Esophagus squamous epithelium (tissue), 5 donors: ENCODE data around the gene KBTBD4. TPM values are rescaled to one million over a fixed set of nuclear protein-coding genes. Genes with fewer than 3 reads are reported as not detected.

ENCODE experiments used
- DNase-seq: peaks from one replicate; lab custom pipeline; 2025; lab: John Stamatoyannopoulos, UW
- H3K27ac ChIP-seq, 4 donors: fragments of 200-600 bp; sonication (generic); one replicate each; pipeline ENCODE4 v1.5.1; 2016 to 2019; ENCODE audit warnings: mild to moderate bottlenecking in 1 of 4
- H3K27me3 ChIP-seq, 4 donors: fragments of 200-600 bp; sonication (generic); 1 replicate in 3 of 4; 2 replicates in 1 of 4; pipeline versions ENCODE4 v1.5.1 to v1.6.0; 2017 to 2021; ENCODE audit warnings: antibody characterized with exemption in 1 of 4
- H3K36me3 ChIP-seq, 3 donors: fragments of 200-600 bp; sonication (generic); one replicate each; pipeline ENCODE4 v1.5.1; 2016 to 2019
- H3K4me1 ChIP-seq, 3 donors: fragments of 200-600 bp; sonication (generic); one replicate each; pipeline ENCODE4 v1.5.1; 2017 to 2019
- H3K4me3 ChIP-seq, 4 donors: fragments of 200-600 bp; sonication (generic); 1 replicate in 3 of 4; 2 replicates in 1 of 4; pipeline ENCODE4 v1.5.1; 2016 to 2019; ENCODE audit warnings: mild to moderate bottlenecking in 2 of 4, moderate library complexity in 1 of 4
- H3K9me3 ChIP-seq, 3 donors: fragments of 200-600 bp; sonication (generic); one replicate each; pipeline ENCODE4 v1.5.1; 2016 to 2019
- CTCF ChIP-seq, 6 experiments: fragments of 450-650 bp in 4 of 6; fragments of 200-600 bp in 2 of 6; sonication (generic) in 2 of 6; IDR thresholded peaks; one replicate each; pipeline ENCODE4 v1.5.1; 2016 to 2019; ENCODE audit warnings: antibody characterized with exemption in 6 of 6, mild to moderate bottlenecking in 4 of 6, moderate library complexity in 4 of 6
- POLR2A ChIP-seq, 4 donors: fragments of 450-650 bp; IDR thresholded peaks; one replicate each; pipeline ENCODE4 v1.6.1; 2017; ENCODE audit warnings: antibody characterized with exemption in 4 of 4, mild to moderate bottlenecking in 4 of 4, moderate library complexity in 3 of 4
- WGBS, 2 donors: methylation state at CpG; one replicate each; pipeline ENCODE4 v1.1.5; 2018; 5-methylcytosine and 5-hydroxymethylcytosine counted together
- intact Hi-C: fragments of 100-400 bp; cut with DNase I; formaldehyde crosslinking; loops from one replicate; pipeline ENCODE4 v1.15.0; 2022
- total RNA-seq, 4 donors: library from RNA; depleted of rRNA; stranded (reverse); fragments of >200 nt; gene quantifications; one replicate each; pipeline ENCODE4 v1.1.0, GENCODE V29; 2016
- donor health status: DM: yes; HTN: yes; CAD: no.

KBTBD4 gene
- 10 to 100 TPM; 12.4 to 22.7 (median 16.0) TPM for total RNA-seq

- H3K27ac ChIP-seq: peak within 1 kb of the TSS; percentile 89 to 94 (median 94)
- H3K4me1 ChIP-seq: peaks cover 11 to 38% (median 23%) of the 10 kb centered on the region in 3 donors
- intact Hi-C loops: no loop called here
- whole genome bisulfite sequencing, 2 donors: 0 to 2% methylated on average over 13 of the region's 72 CpGs
- peak in 3 of 4 donors; percentile 29 to 60 (median 50) for TF ChIP-seq POLR2A (IDR thresholded peaks at IDR 0.05)
- TF ChIP-seq CTCF (IDR thresholded peaks at IDR 0.05): peak in 1 of 6 experiments; percentile 27
- DNase-seq: peak; percentile 34
- H3K9me3 ChIP-seq: no peaks in the 10 kb centered on the region
- peak within 1 kb of the TSS; percentile 86 to 97 (median 92) for H3K4me3 ChIP-seq
- peaks cover 24 to 75% (median 35%) of the 10 kb centered on the region in 3 donors for H3K36me3 ChIP-seq
- no peaks in the 10 kb centered on the region for H3K27me3 ChIP-seq
Measured at GRCh38 chr11:47578524-47579494, at the start of gene KBTBD4, which contains the start of gene NDUFS3. TSS of gene KBTBD4 (minus strand) at chr11:47578970. CDS start at chr11:47578951, 19 bp downstream. TSS of gene NDUFS3 (plus strand) at chr11:47579074. CDS start at chr11:47579092, 18 bp downstream.

- Histone ChIP-seq H3K36me3 (peaks cover 0 to 100% (median 25%) of the 10 kb centered on the region in 3 donors), H3K9me3 (no peaks in the 10 kb centered on the region), H3K4me3 (no peak overlapping the region), H3K27me3 (no peaks in the 10 kb centered on the region), H3K27ac (no peak overlapping the region), H3K4me1 (no peaks in the 10 kb centered on the region)
- TF ChIP-seq CTCF (IDR thresholded peaks at IDR 0.05): no peak
- no peak for TF ChIP-seq POLR2A (IDR thresholded peaks at IDR 0.05)
- WGBS, 2 donors: 89 to 94% methylated on average over 4 of the region's 4 CpGs
- DNase-seq: no peak
- intact Hi-C loops: no loop called here
Measured at GRCh38 chr11:47628026-47628425, 49.3 kb upstream of the KBTBD4 start.

- Histone ChIP-seq H3K9me3 (no peaks in the 10 kb centered on the region), H3K27me3 (no peaks in the 10 kb centered on the region), H3K27ac (no peak overlapping the region), H3K4me1 (no peaks in the 10 kb centered on the region), H3K4me3 (no peak overlapping the region), H3K36me3 (peaks cover 9 to 100% (median 33%) of the 10 kb centered on the region in 3 donors)
- intact Hi-C loops: no loop called here
- DNase-seq: no peak
- TF ChIP-seq POLR2A (IDR thresholded peaks at IDR 0.05): no peak
- no peak for TF ChIP-seq CTCF (IDR thresholded peaks at IDR 0.05)
- 91 to 100% methylated on average over 5 to 8 of the region's 8 CpGs for WGBS, 2 donors
Measured at GRCh38 chr11:47626234-47626633, 47.5 kb upstream of the KBTBD4 start.

GRCh38 chr11:47620836-47621378 lies 42.1 kb upstream of the KBTBD4 start:
- WGBS, 2 donors: 79 to 97% methylated on average over 2 of the region's 2 CpGs
- Histone ChIP-seq H3K9me3 (no peaks in the 10 kb centered on the region), H3K4me1 (peaks cover 0 to 8% (median 0%) of the 10 kb centered on the region in 3 donors), H3K27me3 (no peaks in the 10 kb centered on the region), H3K36me3 (peaks cover 7 to 100% (median 9%) of the 10 kb centered on the region in 3 donors), H3K4me3 (no peak overlapping the region), H3K27ac (no peak overlapping the region)
- DNase-seq: no peak
- no peak for TF ChIP-seq POLR2A (IDR thresholded peaks at IDR 0.05)
- no peak for TF ChIP-seq CTCF (IDR thresholded peaks at IDR 0.05)
- intact Hi-C loops: no loop called here
